ENCODE data around the gene NR6A1.
"Not testable (repeated sequence)": the region's sequence is repeated elsewhere in the genome, so short reads cannot be mapped to it uniquely, and the experiment has no call there.

The NR6A1 gene

DNA sequence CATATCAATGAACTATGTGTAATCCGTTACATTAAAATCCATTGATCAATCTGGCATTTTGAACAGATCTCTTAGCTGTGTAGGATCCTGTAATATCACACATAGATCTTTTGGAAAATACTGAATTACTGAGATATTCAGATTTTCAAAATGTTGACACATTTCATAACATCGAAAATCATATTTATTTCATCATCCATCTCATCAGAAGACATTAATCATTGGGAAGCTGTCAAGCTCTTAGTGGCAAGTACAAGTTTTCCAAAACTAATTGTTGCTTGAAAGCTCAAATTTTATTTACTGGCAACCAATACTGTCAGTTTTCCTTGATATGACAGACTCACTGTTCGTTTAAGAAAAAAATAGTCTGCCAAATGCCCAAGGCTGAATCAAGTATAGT lies 8.5 kb downstream of the NR6A1 start:
- in situ Hi-C loops (cut with MboI; ENCODE audit: low sequenced_read_pairs): no loop called here

DNA sequence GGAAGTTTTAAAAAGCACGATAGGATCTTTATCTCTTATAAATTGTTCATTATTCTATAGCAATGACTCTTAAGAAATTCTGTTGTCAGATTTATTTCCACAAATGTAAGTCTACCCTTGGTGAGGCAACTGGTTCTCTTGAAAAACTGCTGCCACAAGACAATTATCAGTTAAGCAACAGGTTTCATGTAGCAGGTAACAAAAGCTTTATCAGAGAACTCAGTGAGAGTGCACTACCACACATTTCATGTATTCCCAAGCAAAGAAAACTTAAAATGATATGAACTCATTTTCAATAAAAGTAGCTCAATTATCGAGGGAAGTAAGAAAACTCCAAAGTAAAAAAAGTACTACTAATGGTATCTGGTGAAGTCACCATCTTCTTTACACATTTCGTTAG lies 9.4 kb downstream of the NR6A1 start:
- in situ Hi-C loops (cut with MboI; ENCODE audit: low sequenced_read_pairs): no loop called here

DNA sequence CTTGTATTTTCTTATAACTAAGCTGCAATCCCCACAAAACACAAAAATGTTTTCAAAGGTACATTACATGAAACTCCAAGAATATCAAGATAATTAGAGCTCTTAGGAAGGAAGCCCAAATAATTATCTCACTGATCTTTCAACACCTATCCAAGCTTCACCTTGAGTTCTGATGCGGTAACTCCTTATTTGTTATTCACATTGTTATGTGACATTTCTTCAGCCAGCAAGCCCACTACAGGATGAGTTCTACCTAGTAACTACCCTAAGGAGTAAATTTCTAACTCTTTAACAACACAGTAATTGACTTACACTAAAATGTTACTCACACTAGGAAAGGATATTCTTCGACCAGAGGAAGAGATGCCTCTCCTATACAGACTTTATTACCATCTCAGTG lies 9.9 kb downstream of the NR6A1 start:
- in situ Hi-C loops (cut with MboI; ENCODE audit: low sequenced_read_pairs): no loop called here

DNA sequence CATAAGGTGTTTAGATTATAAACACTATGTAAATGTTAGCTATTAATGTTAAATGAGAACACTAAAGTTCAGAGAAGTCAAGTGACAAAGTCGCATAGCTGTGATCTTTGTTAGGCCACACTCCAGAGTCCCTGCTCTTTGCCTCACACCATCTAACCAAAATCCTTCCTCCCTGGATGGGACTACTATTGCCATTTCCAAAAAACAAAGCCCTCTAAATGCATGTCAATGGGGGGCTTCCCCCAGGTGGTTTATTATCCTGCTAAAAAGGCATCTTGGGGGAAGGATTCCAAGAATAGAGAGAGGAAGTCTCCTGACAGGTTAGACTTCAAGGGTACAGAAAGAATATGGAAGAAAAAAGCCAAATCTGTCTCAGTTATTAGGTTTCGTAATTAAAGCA lies 10.4 kb downstream of the NR6A1 start:
- in situ Hi-C loops (cut with MboI; ENCODE audit: low sequenced_read_pairs): no loop called here

DNA sequence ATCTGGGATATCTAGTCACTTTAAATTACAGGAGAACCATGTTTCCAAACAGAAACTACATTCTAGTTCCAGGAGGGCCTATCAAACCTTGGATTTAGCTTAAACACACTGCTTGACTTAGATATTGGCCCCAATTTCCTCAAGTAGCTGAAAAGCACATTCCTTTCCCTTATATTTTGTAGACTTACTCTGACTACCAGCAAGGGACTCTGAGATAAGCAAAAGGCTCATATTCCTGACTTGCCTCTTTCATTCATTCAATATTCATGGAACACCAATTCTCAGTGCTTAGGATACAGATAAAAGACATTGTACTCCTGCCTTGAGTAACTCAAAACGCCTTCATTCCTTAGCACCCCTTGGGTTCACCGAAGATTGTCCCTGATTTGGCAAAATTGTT lies 11.8 kb downstream of the NR6A1 start:
- in situ Hi-C loops (cut with MboI; ENCODE audit: low sequenced_read_pairs): no loop called here

DNA sequence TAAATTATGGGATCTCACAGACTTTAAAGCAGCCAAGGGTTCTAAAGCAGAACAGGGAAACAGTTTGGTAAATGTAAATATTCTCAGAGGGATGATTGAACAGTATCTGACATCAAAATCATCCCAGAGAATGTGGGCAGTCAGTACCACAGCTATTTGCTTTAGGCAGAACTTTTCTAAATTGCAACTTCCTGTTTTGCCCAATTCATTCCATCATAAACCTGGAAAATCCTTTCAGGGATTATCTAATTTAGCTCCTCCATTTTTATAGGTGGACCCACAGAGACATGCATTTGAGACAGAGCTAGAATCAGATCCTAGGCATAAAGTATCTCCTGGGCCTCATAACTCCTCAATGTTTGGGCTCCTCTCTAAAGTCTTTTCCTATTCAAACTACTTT lies 12.4 kb downstream of the NR6A1 start:
- in situ Hi-C loops (cut with MboI; ENCODE audit: low sequenced_read_pairs): no loop called here

DNA sequence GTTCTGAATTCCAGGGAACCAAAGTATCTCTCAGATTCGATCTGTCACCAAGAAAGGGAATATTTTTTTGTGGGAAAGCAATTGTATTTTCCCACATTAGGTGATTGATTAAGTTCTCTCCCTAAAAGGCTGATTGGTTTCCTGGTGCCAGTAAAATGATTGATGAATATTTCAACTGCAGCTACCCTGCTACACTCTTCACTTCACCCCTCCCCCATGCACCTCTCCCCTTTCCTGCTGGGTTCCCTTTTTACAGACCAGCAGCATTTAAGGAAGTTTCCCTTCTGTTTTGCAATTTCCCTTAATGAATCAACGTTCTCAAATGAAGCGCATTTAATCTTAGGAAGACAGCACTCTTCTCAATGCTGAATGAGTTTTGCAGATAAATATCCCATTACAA lies 13.1 kb downstream of the NR6A1 start:
- in situ Hi-C loops (cut with MboI; ENCODE audit: low sequenced_read_pairs): no loop called here

DNA sequence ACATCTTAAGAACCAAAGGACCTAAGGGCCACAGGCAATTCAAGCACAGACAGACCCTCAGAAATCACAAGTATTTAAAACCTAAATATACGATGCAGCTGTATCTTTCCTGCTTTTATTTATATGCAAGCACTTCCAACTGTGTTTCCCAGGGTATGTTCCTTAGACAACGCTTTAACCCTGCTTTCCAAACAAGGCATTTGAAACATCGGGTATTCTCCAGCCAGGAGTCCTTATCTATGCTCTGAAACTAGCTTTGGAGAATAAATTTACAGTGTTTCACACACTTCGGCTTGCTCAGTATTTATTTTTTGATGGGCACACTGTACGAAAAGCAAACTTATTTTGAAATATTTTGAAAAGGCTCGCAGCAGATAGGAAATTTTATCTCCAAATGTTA lies 13.5 kb downstream of the NR6A1 start:
- in situ Hi-C loops (cut with MboI; ENCODE audit: low sequenced_read_pairs): no loop called here

DNA sequence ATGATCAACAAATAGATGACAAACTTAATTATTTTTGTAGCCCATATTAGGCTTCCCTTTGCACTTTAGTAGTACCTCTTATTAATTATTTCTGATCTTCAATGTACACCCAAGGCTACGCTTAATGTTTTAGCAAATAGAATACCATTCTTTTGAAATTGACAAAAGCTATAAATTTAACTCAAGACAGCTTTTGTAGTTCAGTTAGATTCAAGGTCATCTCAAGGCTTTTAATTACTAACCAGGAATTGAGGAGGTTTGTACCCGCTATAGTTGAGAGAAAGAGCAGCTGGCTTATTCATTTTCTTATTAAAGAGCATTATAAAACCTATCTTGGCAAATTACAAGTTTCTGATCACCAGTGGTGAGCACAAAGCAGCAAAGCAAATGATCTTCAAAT lies 15.1 kb downstream of the NR6A1 start:
- in situ Hi-C loops (cut with MboI; ENCODE audit: low sequenced_read_pairs): no loop called here

DNA sequence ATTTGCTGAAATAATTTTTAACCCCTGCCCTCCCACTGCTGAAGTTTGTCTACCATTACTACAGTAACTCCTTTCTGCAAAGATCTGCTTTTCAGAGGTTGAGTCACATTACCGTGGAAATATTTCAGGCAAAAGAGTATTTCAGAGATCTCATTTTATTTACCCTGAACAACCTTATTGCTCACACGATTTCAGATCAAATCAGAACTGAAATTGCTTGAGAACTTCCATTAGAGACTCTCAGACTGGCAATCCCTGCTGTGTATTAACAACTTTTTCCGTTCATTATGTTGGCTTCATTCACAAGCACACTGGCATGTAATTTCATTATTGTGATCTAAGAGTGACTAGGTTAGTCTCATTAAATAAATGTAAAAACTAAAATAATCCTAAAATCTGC lies 16.1 kb downstream of the NR6A1 start:
- in situ Hi-C loops (cut with MboI; ENCODE audit: low sequenced_read_pairs): no loop called here

DNA sequence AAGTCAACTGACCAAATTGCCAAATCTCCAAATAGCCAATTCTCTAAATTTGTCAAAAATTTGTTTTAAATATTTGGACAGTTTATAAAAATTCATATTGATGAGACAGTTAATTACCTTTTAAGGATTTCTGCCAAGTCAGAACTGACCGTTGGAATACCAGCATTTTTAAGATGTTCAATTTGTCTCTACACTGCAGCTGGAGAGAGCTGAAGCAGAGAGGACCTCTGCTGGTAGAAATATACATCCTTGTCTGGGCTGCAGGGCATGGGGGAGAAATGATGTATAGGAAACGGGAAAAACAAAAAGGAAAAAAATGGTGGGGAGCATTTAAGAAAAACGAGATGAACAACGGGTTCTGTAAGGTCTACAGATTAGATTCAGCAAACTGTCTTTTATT lies 16.8 kb downstream of the NR6A1 start:
- in situ Hi-C loops (cut with MboI; ENCODE audit: low sequenced_read_pairs): no loop called here

DNA sequence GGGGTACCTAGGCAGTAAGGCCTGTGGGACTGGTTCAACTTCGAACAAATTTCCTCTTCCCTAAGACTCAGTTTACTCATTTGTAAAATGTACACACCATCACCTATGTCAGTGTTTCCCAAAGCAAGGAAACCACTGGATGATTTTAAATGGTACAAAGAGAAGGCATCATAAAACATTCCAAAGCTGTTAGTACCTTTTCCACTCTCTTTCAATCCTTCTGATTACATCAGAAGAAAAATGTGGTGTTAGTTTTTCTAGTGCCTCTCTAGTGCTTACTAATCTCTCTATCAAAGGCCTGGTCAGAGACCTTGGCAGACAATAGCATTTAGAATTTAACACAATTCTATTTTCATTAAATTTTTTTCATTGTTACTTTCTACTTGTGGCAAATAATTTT lies 18.1 kb downstream of the NR6A1 start:
- in situ Hi-C loops (cut with MboI; ENCODE audit: low sequenced_read_pairs): no loop called here

DNA sequence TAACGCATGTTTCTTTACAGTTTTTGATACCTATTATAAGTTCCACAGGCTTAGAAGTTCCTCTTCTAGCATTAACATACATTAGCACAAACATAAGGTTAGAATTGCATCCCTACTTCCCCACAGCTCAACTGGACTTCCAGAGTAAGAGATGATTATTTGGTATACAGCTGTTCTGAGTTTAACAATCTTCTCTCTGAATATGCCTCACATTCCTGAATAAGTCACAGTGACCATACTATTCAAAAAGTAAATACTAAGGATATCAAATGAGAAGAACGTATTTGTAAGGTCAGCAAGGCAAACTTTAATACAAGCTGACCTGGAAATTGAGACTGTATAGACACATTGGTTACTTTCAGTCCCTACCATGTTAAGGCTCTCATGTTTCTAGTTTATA lies 21.3 kb downstream of the NR6A1 start:
- in situ Hi-C loops (cut with MboI; ENCODE audit: low sequenced_read_pairs): no loop called here

DNA sequence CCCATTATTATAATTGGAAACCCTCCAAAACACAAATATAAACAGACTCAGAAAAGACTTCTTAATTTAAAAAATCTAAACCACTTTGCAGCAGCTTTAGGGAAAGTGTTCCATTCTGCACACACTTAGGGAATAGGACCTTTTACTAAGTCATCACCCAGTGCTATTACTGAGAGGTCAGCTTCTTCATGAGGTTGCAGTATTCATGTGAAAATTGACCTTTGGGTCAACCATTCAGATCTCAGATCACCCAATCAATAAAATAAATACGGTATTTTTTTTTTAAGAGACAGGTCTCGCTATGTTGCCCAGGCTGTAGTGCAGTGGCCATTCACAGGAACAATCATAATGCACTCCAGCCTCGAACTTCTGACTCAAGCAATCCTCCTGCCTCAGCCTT lies 21.8 kb downstream of the NR6A1 start:
- in situ Hi-C loops (cut with MboI; ENCODE audit: low sequenced_read_pairs): no loop called here

DNA sequence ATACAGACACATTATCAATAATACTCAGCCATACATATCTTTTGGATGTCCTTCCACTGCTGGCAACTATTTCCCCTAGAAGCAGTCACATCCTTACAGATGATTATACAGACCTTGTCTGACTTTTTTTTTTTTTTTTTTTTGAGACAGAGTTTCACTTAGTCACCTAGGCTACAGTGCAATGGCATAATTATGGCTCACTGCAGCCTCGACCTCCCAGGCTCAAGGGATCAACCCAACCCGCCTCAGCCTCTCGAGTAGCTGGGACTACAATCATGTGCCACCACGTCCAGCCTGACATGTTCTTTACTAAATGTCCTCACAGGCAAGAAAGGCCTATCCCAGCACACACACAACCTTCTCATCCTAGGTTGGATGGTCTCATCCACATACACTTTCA lies 24.0 kb downstream of the NR6A1 start:
- in situ Hi-C loops (cut with MboI; ENCODE audit: low sequenced_read_pairs): no loop called here

DNA sequence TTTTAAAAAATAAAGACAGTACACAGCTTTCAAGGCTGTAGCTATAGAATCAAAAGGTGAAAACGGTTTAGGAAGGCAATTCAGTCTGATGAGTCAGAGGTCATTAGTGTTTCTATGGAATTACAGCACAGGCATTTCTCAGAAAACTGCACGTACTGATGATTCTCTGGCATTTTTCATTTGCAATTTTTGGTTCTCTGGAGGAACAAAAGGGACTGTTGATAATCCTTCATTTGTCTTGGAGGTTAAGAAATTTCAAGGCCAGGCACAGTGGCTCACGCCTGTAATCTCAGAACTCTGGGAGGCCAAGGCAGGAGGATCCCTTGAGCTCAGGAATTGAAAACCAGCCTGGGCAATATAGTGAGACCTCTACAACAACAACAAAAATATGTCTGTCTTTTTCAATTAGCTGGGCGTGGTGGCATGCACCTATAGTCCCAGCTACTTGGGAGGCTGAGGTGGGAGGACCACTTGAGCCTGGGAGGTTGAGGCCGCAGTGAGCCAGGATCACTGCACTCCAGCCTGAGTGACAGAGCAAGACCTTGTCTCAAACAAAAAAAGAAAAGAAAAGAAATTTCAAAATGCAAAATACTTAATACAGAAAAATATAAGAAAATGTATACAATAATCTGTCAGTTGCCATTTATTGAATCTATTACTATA lies 27.3 kb downstream of the NR6A1 start:
- in situ Hi-C loops (cut with MboI; ENCODE audit: low sequenced_read_pairs): no loop called here

DNA sequence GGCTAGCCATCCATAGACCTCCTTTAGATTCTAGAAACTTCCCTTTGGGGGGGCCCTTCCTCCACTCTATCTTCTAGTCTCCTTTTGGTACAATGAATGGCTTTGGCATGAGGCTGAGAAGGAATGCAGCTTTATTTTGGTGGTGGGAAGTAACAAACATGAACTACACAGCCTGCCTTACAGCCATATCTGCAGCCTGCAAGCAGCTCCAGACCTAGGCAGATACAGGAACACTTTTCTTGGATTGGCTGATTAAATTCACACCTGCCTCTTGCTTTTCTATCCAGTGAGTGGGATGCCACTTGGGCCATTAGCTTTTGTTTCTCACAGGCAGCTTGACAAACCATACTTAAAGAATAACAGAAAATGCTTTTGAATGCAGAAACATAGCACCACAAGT lies 28.2 kb downstream of the NR6A1 start:
- in situ Hi-C loops (cut with MboI; ENCODE audit: low sequenced_read_pairs): no loop called here

DNA sequence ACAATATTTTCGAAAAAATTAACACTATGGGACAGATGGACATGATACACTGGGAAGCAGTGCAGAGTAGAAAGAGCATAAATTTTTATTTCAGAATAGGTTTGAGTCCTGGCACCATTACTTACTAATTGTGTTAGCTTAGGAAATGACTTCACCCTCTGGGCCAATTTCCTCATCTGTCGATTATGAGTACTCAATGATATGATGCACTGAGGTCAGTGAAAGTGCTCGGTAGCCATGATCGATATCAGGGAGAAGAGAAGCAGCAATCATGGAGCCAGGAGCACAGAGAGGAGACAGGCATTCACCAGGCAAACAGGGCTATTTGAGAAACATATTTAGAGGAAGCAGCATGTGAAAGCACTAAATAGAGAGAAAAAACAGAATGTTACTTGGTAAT lies 29.4 kb downstream of the NR6A1 start:
- in situ Hi-C loops (cut with MboI; ENCODE audit: low sequenced_read_pairs): no loop called here

DNA sequence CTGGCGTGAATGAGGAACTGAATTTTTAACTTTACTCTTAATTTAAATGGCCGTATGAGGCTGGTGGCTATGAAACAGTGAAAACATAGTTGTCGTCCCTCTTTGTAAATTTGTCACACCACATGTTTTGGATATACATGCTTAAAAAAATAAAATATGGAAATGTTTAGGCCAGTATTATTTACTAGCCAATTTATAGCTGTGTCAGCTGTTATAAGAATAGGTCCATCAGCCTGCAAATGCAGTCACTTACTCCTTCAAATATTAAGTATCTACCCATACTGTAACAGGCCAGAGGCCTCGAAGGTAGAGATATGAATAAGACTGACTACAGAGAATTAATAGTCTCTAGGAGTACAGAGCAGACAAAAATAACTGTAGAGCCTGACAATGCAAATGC lies 30.0 kb downstream of the NR6A1 start:
- in situ Hi-C loops (cut with MboI; ENCODE audit: low sequenced_read_pairs): no loop called here

DNA sequence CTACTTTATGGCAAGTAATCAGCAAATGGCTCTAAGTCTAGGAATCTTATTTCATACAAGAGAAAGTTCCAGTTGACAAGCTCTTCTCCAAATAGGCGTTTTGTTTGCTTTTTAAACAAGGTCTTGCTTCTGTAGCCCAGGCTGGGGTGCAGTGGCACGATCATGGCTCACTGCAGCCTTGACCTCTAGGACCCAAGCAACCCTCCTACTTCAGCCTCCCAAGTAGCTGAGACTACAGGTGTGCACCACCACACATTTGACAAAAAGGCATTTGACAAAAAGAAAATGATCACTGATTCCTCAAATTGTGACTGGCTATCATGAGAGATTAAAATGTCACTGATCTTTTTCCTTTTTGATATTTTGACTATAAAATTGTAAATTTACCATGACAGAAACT lies 31.8 kb downstream of the NR6A1 start:
- in situ Hi-C loops (cut with MboI; ENCODE audit: low sequenced_read_pairs): no loop called here

DNA sequence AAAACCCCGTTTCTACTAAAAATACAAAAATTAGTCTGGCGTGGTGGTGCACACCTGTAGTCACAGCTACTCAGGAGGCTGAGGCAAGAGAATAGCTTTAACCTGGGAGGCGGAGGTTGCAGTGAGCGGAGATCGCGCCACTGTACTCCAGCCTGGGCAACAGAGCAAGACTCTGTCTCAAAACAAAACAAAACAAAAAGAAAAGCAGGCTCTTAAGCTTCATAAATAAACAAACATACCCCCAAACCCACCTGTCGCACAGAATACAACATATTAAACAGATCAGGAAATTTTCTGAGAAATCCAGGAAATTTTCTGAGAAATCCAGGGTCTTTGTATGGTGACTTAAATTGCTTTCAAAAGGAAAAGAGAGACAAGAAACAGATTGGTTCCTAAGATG lies 33.0 kb downstream of the NR6A1 start:
- in situ Hi-C loops (cut with MboI; ENCODE audit: low sequenced_read_pairs): not testable (repeated sequence)

DNA sequence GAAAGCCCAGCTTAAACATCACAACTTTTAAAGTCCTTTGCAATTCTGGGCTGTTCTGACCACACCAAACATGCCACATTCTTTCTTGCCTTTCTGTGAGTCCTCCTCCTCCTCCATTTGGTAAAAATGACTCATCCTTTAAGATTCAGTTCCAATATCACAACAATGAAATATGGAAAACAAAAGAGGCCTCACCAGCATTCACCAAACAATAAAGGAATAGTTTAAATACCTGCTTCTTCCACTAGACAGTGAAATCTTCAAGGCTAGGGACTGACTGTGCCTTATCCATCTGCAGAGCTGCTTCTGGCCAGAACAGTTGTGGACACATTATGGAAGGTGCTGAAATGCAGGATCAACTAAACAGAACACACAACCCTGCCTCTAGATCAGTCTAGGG lies 36.0 kb downstream of the NR6A1 start:
- in situ Hi-C loops (cut with MboI; ENCODE audit: low sequenced_read_pairs): no loop called here

DNA sequence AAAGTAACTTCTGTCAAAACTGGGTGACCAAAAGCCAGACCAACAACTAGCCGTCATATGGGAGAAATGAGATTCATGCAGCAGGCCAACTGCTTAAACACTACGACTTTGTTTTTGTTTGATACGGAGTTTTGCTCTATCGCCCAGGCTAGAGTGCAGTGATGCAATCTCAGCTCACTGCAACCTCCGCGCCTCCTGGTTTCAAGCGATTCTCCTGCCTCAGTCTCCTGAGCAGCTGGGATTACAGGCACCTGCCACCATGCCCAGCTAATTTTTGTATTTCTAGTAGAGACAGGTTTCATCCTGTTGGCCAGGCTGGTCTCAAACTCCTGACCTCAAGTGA lies 36.4 kb downstream of the NR6A1 start:
- in situ Hi-C loops (cut with MboI; ENCODE audit: low sequenced_read_pairs): not testable (repeated sequence)
